Osteoblast (primary cell): Measurements from ENCODE around the gene IKZF5. TPM values are rescaled to one million over a fixed set of nuclear protein-coding genes. Genes with fewer than 3 reads are reported as not detected.

Experiments
- DNase-seq: peaks from one replicate; pipeline ENCODE4 v3.0.0; 2011; ENCODE audit warnings: low spot score, mixed read lengths; ENCODE audit not compliant: insufficient read length; ENCODE audit errors: missing footprints
- H2AFZ ChIP-seq: 2 replicates; pipeline ENCODE4 v1.6.0; 2011; ENCODE audit warnings: mild to moderate bottlenecking, low read length
- H3K27ac ChIP-seq: 2 replicates; pipeline ENCODE4 v1.5.1; 2011; ENCODE audit warnings: mild to moderate bottlenecking, low read depth, low read length, moderate library complexity
- H3K27me3 ChIP-seq: 2 replicates; pipeline ENCODE4 v1.6.0; 2012; ENCODE audit warnings: mild to moderate bottlenecking, control low read depth, inconsistent platforms, low read length, moderate library complexity; ENCODE audit not compliant: insufficient read depth
- H3K36me3 ChIP-seq: 2 replicates; pipeline ENCODE4 v1.5.1; 2011; ENCODE audit warnings: mild to moderate bottlenecking, low read length, control low read depth, moderate library complexity; ENCODE audit not compliant: insufficient read depth
- H3K4me1 ChIP-seq: 2 replicates; pipeline ENCODE4 v1.5.1; 2011; ENCODE audit warnings: mild to moderate bottlenecking, low read length, control low read depth, moderate library complexity; ENCODE audit not compliant: insufficient read depth
- H3K4me2 ChIP-seq: 2 replicates; pipeline ENCODE4 v1.6.0; 2011; ENCODE audit warnings: mild to moderate bottlenecking, low read length; ENCODE audit not compliant: insufficient read depth
- H3K4me3 ChIP-seq: fragments of 200-600 bp; sonication (generic); 3 replicates; pipeline ENCODE4 v1.5.1; 2012; ENCODE audit warnings: mild to moderate bottlenecking, low read length, inconsistent platforms; ENCODE audit not compliant: insufficient read depth
- H3K79me2 ChIP-seq: 2 replicates; pipeline ENCODE4 v1.6.0; 2012; ENCODE audit warnings: mild to moderate bottlenecking, low read length, control low read depth, inconsistent platforms; ENCODE audit not compliant: insufficient read depth
- H3K9me3 ChIP-seq: 2 replicates; pipeline ENCODE4 v1.5.1; 2011; ENCODE audit warnings: low read depth, low read length, control low read depth
- H4K20me1 ChIP-seq: 2 replicates; pipeline ENCODE4 v1.6.0; 2012; ENCODE audit warnings: mild to moderate bottlenecking, low read length, control low read depth; ENCODE audit not compliant: insufficient read depth
- total RNA-seq: library from RNA; depleted of rRNA; stranded (reverse); fragments of >200 nt; gene quantifications from 2 replicates; pipeline ENCODE4 v1.2.3, GENCODE V29; 2012
- TF ChIP-seq, protein P1 (sequence below): IDR thresholded peaks from 2 replicates; pipeline ENCODE4 v1.5.1; 2011; ENCODE audit warnings: mild to moderate bottlenecking, low read depth, low read length, moderate library complexity; ENCODE audit errors: extremely low read depth

Gene IKZF5
- total RNA-seq, 1 donor = 6.2 TPM

DNA sequence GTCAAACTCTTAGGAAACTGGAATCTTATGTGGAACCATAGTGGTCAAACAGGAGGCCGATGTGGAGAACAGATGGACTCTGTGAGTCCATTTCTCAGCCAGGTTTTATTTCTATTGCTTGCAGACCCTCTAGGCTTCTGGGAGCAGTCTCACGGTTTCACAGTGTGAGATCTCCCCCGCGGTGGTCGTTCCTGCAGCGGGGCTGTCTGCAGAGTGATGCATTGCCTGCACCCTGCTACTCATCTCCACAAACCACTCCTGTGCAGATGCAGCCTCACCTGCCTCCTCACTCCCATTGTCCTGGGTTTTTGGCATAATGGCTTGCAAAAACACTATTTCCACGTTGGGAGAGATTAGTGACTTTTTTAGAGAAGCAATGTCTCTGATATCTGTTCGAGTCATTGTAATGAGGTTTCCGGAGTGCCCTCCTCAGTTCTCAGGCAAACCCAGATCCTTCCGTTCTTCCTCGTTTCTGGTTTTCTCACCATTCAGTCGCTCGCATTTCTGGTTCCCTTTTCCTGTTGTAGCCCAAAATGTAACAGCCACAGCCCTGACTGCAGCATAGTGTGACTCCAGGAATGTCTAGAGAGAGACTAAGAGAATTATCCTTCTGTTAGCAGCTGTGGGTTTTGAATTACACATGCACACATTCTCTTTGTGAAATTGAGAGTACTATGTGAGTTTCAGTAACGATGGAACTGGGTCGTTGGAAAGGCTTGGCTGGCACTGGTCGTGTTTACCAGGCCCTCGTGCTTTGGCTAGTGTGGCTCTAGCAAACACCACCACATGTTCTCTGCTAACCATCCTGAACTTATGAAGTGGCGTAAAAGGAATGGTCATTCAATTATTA, 30.4 kb upstream of the IKZF5 start:
- Histone ChIP-seq H3K27ac (no peak overlapping the region), H3K9me3 (no peaks in the 10 kb centered on the region), H3K4me2 (no peak overlapping the region), H3K36me3 (no peaks in the 10 kb centered on the region), H3K27me3 (no peaks in the 10 kb centered on the region), H2AFZ (no peak overlapping the region), H3K79me2 (no peaks in the 10 kb centered on the region), H3K4me3 (no peak overlapping the region), H4K20me1 (no peaks in the 10 kb centered on the region), H3K4me1 (no peaks in the 10 kb centered on the region)
- TF ChIP-seq, protein P1, sequence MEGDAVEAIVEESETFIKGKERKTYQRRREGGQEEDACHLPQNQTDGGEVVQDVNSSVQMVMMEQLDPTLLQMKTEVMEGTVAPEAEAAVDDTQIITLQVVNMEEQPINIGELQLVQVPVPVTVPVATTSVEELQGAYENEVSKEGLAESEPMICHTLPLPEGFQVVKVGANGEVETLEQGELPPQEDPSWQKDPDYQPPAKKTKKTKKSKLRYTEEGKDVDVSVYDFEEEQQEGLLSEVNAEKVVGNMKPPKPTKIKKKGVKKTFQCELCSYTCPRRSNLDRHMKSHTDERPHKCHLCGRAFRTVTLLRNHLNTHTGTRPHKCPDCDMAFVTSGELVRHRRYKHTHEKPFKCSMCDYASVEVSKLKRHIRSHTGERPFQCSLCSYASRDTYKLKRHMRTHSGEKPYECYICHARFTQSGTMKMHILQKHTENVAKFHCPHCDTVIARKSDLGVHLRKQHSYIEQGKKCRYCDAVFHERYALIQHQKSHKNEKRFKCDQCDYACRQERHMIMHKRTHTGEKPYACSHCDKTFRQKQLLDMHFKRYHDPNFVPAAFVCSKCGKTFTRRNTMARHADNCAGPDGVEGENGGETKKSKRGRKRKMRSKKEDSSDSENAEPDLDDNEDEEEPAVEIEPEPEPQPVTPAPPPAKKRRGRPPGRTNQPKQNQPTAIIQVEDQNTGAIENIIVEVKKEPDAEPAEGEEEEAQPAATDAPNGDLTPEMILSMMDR = no peak
- no peak for DNase-seq

DNA sequence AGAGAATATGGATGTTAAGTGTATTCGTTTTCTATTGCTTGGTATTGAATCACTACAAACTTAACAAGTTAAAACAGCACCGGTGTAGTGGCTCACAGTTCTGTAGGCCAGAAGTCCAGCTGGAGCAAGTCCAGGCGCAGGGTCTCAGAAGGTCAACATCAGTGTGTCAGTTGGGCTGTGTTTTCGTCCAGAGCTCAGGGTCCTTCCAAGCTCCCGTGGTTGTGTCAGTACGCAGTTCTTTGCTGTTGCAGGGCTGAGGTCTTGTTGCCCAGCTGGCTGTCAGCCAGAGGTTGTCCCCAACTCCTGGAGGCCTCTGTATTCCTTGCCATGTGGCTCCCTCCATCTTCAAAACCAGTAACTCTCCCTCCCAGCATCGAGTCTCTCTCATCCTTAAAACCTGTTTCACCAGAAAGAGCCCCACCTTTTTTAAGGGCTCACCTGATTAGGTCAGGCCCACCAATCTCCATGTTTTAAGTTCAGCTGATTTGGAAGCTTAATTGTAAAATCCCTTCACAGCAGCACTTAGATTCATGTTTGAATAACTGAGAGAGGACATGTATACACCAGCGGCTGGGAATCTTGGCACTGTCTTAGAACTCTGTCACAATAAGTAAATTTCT, 27.0 kb upstream of the IKZF5 start:
- DNase-seq = no peak
- TF ChIP-seq, protein P1 = no peak

DNA sequence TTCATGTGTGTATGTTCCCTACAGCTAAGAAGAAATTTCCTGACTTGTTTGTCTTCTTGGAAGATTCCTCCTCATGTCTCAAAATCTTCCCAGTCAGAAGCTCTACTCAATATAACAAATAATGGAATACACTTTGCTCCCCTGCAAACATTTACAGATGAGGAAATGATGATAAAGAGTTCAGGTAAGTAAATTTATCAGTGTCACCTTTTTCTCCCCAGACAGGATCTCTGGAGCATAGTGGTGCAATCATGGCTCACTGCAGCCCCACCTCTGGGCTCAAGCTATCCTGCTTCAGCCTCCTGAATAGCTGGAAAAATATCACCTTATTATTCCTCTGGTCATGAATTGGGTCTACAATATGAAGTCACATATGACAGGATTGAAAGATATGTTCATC, 25.7 kb upstream of the IKZF5 start:
- Histone ChIP-seq H3K9me3 (no peaks in the 10 kb centered on the region), H2AFZ (no peak overlapping the region), H3K79me2 (no peaks in the 10 kb centered on the region), H3K27ac (no peak overlapping the region), H3K4me1 (no peaks in the 10 kb centered on the region), H3K36me3 (no peaks in the 10 kb centered on the region), H3K4me2 (no peak overlapping the region), H3K27me3 (no peaks in the 10 kb centered on the region), H3K4me3 (no peak overlapping the region), H4K20me1 (no peaks in the 10 kb centered on the region)
- no peak for DNase-seq
- TF ChIP-seq, protein P1 = no peak

More for the DNA sequence above, 27.0 kb upstream of the IKZF5 start:
- no peak overlapping the region for H3K27ac ChIP-seq
- no peak overlapping the region for H3K4me3 ChIP-seq
- H3K36me3 ChIP-seq = no peaks in the 10 kb centered on the region
- H4K20me1 ChIP-seq = no peaks in the 10 kb centered on the region
- no peak overlapping the region for H3K4me2 ChIP-seq
- no peaks in the 10 kb centered on the region for H3K79me2 ChIP-seq
- H3K9me3 ChIP-seq = no peaks in the 10 kb centered on the region
- no peak overlapping the region for H2AFZ ChIP-seq
- H3K4me1 ChIP-seq = no peaks in the 10 kb centered on the region
- H3K27me3 ChIP-seq = no peaks in the 10 kb centered on the region

DNA sequence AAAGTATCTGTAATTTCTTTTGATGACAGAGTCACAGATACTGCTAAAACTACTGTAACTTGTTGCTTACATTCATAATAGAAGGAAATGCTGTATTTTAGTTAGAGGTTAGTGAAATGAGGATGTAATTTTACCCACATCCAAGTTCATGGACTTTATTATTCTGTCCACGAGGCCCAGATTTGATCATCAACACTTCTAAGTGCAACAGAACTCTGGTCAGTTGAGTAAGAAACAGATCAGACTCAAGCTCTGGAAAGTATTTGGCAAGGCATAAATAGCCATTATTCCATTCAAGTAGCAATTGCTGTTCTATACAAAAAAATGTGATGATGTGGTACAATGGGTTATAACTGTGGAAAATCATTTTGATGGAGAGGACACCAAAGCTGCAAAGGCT, 22.5 kb upstream of the IKZF5 start:
- H4K20me1 ChIP-seq = no peaks in the 10 kb centered on the region
- no peaks in the 10 kb centered on the region for H3K79me2 ChIP-seq
- no peaks in the 10 kb centered on the region for H3K4me1 ChIP-seq
- H3K9me3 ChIP-seq = no peaks in the 10 kb centered on the region
- H3K36me3 ChIP-seq = no peaks in the 10 kb centered on the region
- no peak for DNase-seq
- no peak overlapping the region for H3K27ac ChIP-seq
- H3K27me3 ChIP-seq = no peaks in the 10 kb centered on the region
- H3K4me2 ChIP-seq = no peak overlapping the region
- no peak overlapping the region for H2AFZ ChIP-seq
- H3K4me3 ChIP-seq = no peak overlapping the region
- TF ChIP-seq, protein P1 = no peak
